ENCODE measurements around the gene BCAS3. TPM values are rescaled to one million over a fixed set of nuclear protein-coding genes. Genes with fewer than 3 reads are reported as not detected.

Gene BCAS3
- total RNA-seq, 1 donor from 2014 or later: 75.9 TPM

DNA sequence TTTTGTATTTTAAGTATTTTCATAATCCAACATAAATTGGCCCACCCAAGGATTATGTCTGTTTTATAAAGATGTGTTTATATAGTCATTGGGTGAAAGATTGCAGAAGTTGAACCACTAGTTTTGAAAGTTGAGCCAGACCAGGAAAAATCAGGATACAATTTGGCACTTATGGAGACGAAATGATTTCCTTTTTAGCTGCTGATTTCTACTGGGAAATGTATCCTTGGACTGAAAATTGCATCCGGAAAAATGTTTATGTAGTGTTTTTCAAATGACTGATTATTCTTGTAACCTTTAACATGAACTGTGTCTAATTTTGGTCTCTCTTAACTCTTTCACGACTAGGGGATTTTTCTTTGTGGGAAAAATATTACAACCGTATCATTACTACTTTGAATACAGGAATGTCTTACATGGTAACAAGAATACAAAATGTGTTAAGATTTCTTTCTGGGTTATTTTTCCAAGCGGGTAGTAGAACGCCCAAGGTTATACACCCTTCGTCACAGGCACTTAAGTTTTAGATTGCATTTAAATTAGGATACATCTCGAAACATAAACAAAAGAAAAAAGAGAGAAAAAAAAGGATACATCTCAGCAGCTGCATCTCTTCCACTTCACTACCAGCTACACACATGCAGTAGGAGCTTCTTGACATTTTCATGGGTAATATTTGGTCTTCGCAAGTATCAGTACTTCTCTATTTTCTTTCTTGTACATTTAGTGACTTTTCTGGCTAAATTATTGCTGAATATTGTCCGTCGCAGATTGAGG is 449.0 kb downstream of the BCAS3 start:
- intact Hi-C loops (cut with DNase I): loop anchor here (5.0 kb wide), 1 partner anchor 266 kb away; no protein-coding TSS in a partner anchor

DNA sequence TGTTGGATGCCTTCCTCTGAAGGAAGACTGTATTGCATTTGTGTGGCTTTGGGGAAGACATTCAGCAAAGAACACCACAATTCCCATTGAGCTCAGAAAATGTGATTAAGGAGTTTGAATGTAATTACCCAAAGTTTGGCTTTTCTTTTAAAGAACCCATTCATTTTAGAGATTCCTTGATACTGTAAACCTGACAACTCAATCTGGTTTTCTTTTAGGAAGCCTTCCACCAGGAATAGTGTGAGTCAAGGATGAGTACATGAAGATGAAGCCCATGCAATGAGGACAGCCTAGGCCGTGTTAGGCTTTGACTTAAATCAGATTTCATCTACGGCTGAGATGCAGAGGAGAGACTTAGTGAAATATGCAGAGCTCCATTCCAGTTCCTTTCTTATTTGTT is 450.3 kb downstream of the BCAS3 start:
- Histone ChIP-seq H3K27me3 (no peaks in the 10 kb centered on the region), H3K4me3 (no peak overlapping the region), H3K4me1 (peaks cover 0 to 11% of the 10 kb centered on the region in 2 donors), H3K36me3 (no peaks in the 10 kb centered on the region), H3K27ac (no peak overlapping the region), H3K9me3 (no peaks in the 10 kb centered on the region)
- intact Hi-C loops (cut with DNase I): loop anchor here (5.0 kb wide), 1 partner anchor 264 kb away; no protein-coding TSS in a partner anchor
- no peak for DNase-seq (ENCODE audit: low spot score in 2 of 2)
- TF ChIP-seq, protein P1, sequence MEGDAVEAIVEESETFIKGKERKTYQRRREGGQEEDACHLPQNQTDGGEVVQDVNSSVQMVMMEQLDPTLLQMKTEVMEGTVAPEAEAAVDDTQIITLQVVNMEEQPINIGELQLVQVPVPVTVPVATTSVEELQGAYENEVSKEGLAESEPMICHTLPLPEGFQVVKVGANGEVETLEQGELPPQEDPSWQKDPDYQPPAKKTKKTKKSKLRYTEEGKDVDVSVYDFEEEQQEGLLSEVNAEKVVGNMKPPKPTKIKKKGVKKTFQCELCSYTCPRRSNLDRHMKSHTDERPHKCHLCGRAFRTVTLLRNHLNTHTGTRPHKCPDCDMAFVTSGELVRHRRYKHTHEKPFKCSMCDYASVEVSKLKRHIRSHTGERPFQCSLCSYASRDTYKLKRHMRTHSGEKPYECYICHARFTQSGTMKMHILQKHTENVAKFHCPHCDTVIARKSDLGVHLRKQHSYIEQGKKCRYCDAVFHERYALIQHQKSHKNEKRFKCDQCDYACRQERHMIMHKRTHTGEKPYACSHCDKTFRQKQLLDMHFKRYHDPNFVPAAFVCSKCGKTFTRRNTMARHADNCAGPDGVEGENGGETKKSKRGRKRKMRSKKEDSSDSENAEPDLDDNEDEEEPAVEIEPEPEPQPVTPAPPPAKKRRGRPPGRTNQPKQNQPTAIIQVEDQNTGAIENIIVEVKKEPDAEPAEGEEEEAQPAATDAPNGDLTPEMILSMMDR (IDR thresholded peaks at IDR 0.05): no peak

More for the DNA sequence above, 449.0 kb downstream of the BCAS3 start:
- TF ChIP-seq, protein P1 (IDR thresholded peaks at IDR 0.05): no peak
- Histone ChIP-seq H3K27ac (no peak overlapping the region), H3K4me3 (no peak overlapping the region), H3K9me3 (no peaks in the 10 kb centered on the region), H3K4me1 (peaks cover 0 to 9% of the 10 kb centered on the region in 2 donors), H3K27me3 (no peaks in the 10 kb centered on the region), H3K36me3 (no peaks in the 10 kb centered on the region)
- no peak for DNase-seq (ENCODE audit: low spot score in 2 of 2)

DNA sequence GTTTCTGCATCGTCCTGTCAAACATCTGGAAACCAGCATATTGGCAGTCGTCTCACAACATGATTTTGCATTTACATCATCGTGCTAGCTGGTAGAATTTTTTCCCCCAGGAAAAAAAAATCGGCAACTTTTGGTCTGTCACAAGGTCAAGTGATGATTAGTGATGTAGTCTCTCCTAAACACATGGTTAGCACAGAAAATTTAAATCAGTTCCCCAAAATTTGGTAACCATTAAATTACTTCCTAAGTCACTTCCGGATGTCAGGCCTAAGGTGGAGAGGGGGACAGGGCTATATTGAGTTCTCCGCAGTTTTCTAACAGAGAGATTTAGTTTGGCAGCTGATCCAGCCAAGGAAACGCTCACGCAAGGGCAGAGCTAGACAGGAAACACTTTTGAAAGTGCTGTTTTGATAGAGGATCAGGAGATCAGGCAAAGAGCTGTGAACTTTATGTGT is 451.0 kb downstream of the BCAS3 start:
- no peaks in the 10 kb centered on the region for H3K9me3 ChIP-seq
- no peak overlapping the region for H3K4me3 ChIP-seq
- TF ChIP-seq, protein P1 (IDR thresholded peaks at IDR 0.05): no peak
- H3K4me1 ChIP-seq: peaks cover 0 to 11% of the 10 kb centered on the region in 2 donors
- intact Hi-C loops (cut with DNase I): loop anchor here (5.0 kb wide), 1 partner anchor 264 kb away; no protein-coding TSS in a partner anchor
- no peaks in the 10 kb centered on the region for H3K36me3 ChIP-seq
- no peaks in the 10 kb centered on the region for H3K27me3 ChIP-seq
- DNase-seq (ENCODE audit: low spot score in 2 of 2): no peak
- H3K27ac ChIP-seq: peak overlapping the region; percentile 44 to 71

DNA sequence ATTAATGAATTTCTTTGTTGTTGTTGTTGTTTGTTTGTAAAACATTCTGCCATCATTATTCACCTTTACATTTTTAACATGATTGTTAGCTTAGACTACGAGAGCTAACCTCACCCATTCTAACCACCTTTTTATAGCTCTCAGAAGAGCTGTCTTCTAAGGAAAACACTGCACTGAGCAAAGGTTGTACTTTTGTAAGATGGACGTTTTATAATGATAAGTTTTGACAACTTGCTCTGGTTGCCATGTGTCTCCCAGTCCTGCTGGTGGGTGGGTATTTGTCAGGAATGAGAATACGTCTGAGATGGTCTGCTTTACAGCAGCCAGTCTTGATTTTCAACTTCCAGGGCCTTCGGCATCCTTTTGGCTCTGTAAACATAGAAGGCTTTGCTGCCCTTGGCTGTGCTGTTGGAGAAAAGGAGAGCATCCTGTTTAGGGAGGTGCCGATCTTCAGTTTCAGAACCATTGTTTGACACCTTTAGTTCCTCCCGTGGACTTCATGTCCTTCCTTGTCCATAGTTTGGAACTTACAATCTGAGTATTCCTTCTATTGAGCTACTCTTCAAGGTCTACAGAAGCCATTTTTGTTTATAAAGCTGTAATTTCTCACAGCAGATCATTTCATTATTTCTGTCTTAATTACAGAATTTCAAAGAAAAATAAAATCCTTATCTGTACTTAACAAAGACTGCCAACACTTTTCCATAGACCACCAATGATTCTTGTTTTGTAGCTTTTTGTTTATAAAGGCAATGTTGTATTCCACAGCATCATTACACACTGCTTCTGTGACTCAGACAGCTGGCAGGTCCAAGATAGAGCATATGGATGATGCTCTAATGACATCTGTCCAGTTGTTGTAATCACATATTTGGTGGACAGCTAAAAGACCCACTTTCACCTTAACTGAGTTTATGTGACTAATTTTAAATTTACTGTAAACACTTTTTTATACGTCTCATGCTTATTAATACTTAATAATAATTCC is 451.9 kb downstream of the BCAS3 start:
- TF ChIP-seq, protein P1 (IDR thresholded peaks at IDR 0.05): no peak
- no peak for DNase-seq (ENCODE audit: low spot score in 2 of 2)
- H3K27me3 ChIP-seq: no peaks in the 10 kb centered on the region
- H3K9me3 ChIP-seq: no peaks in the 10 kb centered on the region
- H3K27ac ChIP-seq: peak overlapping the region; percentile 44 to 71
- intact Hi-C loops (cut with DNase I): loop anchor here (5.0 kb wide), 1 partner anchor 263 kb away; no protein-coding TSS in a partner anchor
- H3K4me3 ChIP-seq: no peak overlapping the region
- peaks cover 0 to 11% of the 10 kb centered on the region in 2 donors for H3K4me1 ChIP-seq
- no peaks in the 10 kb centered on the region for H3K36me3 ChIP-seq

DNA sequence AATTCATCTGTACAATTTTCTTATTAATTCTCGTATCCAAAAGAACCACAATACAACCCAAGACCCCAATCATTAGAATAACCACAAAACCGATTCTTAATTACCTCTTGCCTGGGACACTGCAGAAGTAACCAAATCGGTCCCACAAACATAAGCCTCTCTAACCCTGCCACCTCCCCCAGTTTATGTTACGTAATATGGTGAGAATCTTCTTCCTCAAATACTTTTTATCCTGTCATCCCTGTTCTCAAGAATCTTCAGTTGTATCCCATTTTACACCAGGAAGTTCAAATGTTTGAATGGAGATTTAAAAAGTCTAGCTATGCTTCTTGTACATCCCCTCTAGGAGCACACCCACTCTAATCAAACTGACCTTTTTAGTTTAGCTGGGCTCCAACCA is 452.7 kb downstream of the BCAS3 start:
- intact Hi-C loops (cut with DNase I): no loop called here
- DNase-seq (ENCODE audit: low spot score in 2 of 2): no peak
- TF ChIP-seq, protein P1 (IDR thresholded peaks at IDR 0.05): no peak
- H3K27me3 ChIP-seq: no peaks in the 10 kb centered on the region
- peaks cover 0 to 11% of the 10 kb centered on the region in 2 donors for H3K4me1 ChIP-seq
- H3K36me3 ChIP-seq: no peaks in the 10 kb centered on the region
- H3K27ac ChIP-seq: no peak overlapping the region
- no peak overlapping the region for H3K4me3 ChIP-seq
- no peaks in the 10 kb centered on the region for H3K9me3 ChIP-seq
